MCF 10A (cell line): ENCODE measurements around the gene GASK1B. TPM values are rescaled to one million over a fixed set of nuclear protein-coding genes. Genes with fewer than 3 reads are reported as not detected.
A peak's percentile ranks its signal among the peaks of the same experiment; 100 is the strongest.

ENCODE experiments used
- BruUV-seq: library from RNA; stranded (reverse); fragments of 400-500 nt; replicated peaks from 2 replicates; lab custom pipeline; 2021; lab: Mats Ljungman, UMichigan
- CTCF ChIA-PET: fragments of 300-600 bp; sonication (Branson Sonifier 250); formaldehyde crosslinking; extraction: SDS; loops from one replicate; lab custom pipeline; 2021; ENCODE audit warnings: antibody characterized with exemption, inconsistent platforms; lab: Yijun Ruan, JAX
- POLR2A ChIA-PET: fragments of 300-600, 350-650 bp; sonication (Branson Sonifier 250); formaldehyde crosslinking; extraction: SDS; loops from one replicate; lab custom pipeline; 2020; ENCODE audit warnings: antibody characterized with exemption, inconsistent platforms; lab: Yijun Ruan, JAX
- DNase-seq: peaks from one replicate; pipeline ENCODE4 v3.0.0-alpha.2; 2018; ENCODE audit not compliant: unreplicated experiment
- H3K27ac Mint-ChIP-seq: one replicate; pipeline ENCODE4 v1.8.0; 2022; ENCODE audit warnings: mild to moderate bottlenecking, low read depth, mixed read lengths; ENCODE audit not compliant: unreplicated experiment
- H3K27me3 Mint-ChIP-seq: one replicate; pipeline ENCODE4 v1.8.0; 2022; ENCODE audit warnings: mixed read lengths; ENCODE audit not compliant: insufficient read depth, unreplicated experiment
- H3K36me3 Mint-ChIP-seq: one replicate; pipeline ENCODE4 v1.8.0; 2022; ENCODE audit warnings: mild to moderate bottlenecking, moderate library complexity, mixed read lengths; ENCODE audit not compliant: insufficient read depth, unreplicated experiment
- H3K4me1 Mint-ChIP-seq: one replicate; pipeline ENCODE4 v1.8.0; 2022; ENCODE audit warnings: mixed read lengths; ENCODE audit not compliant: insufficient read depth, unreplicated experiment
- H3K4me3 Mint-ChIP-seq: one replicate; pipeline ENCODE4 v1.8.0; 2022; ENCODE audit warnings: mild to moderate bottlenecking, moderate library complexity, mixed read lengths; ENCODE audit not compliant: unreplicated experiment
- H3K9me3 Mint-ChIP-seq: one replicate; pipeline ENCODE4 v1.8.0; 2022; ENCODE audit warnings: mixed read lengths; ENCODE audit not compliant: unreplicated experiment
- intact Hi-C: fragments of 100-400 bp; cut with micrococcal nuclease; formaldehyde crosslinking; loops from 2 replicates; pipeline ENCODE4 v1.14.1; 2022
- total RNA-seq: library from RNA; stranded (reverse); gene quantifications from 2 replicates; pipeline ENCODE4 v1.2.3, GENCODE V29; 2022
- TF ChIP-seq, protein P1 (sequence below): fragments of 200-600 bp; IDR thresholded peaks from one replicate; pipeline ENCODE4 v1.8.0; 2022; ENCODE audit warnings: antibody characterized with exemption, mild to moderate bottlenecking; ENCODE audit not compliant: unreplicated experiment

The GASK1B gene
- total RNA-seq, 1 experiment from 2014 or later, result 9.7 TPM

DNA sequence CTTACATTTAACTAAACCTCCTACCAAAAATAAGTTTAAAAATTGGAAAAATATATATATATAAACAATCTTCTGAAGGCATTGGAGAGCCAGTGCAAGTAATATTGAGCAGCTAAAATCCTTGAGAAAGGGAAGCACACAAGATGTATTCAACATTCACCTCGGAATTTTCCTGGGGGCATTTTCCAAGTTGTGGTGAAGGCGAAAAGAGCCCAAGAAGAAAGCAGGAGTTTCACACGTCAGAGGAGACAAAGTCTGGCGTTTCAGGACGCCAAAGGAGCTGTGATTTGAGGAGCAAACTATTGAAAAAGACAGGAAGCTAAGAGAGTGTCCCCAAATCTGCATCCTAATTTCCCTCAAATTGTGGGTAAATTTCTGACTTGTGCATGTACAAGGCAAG lies 9.1 kb upstream of the GASK1B start:
- ChIA-PET POLR2A (interaction anchor here (0.6 to 0.9 kb wide), 2 partner anchors 46 to 409 kb away, joined by 3 to 4 read pairs; no protein-coding TSS in a partner anchor), CTCF (interaction anchor here (0.6 to 4.8 kb wide), 4 partner anchors 11 to 139 kb away, joined by 3 to 28 read pairs (median 10); no protein-coding TSS in a partner anchor)
- no peak for DNase-seq
- no peak overlapping the region for H3K27ac Mint-ChIP-seq
- H3K4me3 Mint-ChIP-seq, result no peak overlapping the region
- peaks cover 2% of the 10 kb centered on the region for H3K4me1 Mint-ChIP-seq
- intact Hi-C loops, result no loop called here
- BruUV-seq, result no TSS peak
- no peaks in the 10 kb centered on the region for H3K27me3 Mint-ChIP-seq
- no peaks in the 10 kb centered on the region for H3K9me3 Mint-ChIP-seq
- TF ChIP-seq, protein P1, sequence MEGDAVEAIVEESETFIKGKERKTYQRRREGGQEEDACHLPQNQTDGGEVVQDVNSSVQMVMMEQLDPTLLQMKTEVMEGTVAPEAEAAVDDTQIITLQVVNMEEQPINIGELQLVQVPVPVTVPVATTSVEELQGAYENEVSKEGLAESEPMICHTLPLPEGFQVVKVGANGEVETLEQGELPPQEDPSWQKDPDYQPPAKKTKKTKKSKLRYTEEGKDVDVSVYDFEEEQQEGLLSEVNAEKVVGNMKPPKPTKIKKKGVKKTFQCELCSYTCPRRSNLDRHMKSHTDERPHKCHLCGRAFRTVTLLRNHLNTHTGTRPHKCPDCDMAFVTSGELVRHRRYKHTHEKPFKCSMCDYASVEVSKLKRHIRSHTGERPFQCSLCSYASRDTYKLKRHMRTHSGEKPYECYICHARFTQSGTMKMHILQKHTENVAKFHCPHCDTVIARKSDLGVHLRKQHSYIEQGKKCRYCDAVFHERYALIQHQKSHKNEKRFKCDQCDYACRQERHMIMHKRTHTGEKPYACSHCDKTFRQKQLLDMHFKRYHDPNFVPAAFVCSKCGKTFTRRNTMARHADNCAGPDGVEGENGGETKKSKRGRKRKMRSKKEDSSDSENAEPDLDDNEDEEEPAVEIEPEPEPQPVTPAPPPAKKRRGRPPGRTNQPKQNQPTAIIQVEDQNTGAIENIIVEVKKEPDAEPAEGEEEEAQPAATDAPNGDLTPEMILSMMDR, result no peak
- peaks cover 12% of the 10 kb centered on the region for H3K36me3 Mint-ChIP-seq

DNA sequence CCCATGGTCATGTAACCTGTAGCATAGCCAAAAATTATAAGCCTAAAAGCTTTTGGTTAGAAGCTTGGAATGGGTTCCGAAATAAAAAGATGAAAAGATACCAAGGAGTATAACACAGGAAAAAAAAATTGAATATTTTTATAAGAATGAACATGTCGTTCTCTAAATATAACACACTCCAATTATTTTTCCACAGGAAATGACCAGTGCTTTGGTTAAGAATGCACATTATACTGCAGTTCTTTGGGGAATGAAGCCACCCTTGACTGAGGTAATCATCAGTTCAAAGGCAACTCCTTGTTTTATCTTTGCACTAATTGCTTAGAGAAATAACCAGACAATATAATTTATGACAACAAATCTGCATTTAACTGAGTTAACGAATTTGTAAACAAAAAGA lies 6.6 kb upstream of the GASK1B start:
- DNase-seq, result no peak
- Mint-ChIP-seq H3K27me3 (no peaks in the 10 kb centered on the region), H3K36me3 (peaks cover 17% of the 10 kb centered on the region), H3K9me3 (no peaks in the 10 kb centered on the region), H3K4me1 (peaks cover 13% of the 10 kb centered on the region), H3K27ac (no peak overlapping the region), H3K4me3 (no peak overlapping the region)
- POLR2A ChIA-PET, result interaction anchor here (0.6 kb wide), 1 partner anchor 1366 kb away, joined by 3 read pairs; no protein-coding TSS in a partner anchor
- TF ChIP-seq, protein P1, result no peak
- CTCF ChIA-PET, result interaction anchor here (0.7 to 1.3 kb wide), 2 partner anchors 13 to 444 kb away, joined by 3 to 9 read pairs; no protein-coding TSS in a partner anchor
- no TSS peak for BruUV-seq
- intact Hi-C loops, result no loop called here

DNA sequence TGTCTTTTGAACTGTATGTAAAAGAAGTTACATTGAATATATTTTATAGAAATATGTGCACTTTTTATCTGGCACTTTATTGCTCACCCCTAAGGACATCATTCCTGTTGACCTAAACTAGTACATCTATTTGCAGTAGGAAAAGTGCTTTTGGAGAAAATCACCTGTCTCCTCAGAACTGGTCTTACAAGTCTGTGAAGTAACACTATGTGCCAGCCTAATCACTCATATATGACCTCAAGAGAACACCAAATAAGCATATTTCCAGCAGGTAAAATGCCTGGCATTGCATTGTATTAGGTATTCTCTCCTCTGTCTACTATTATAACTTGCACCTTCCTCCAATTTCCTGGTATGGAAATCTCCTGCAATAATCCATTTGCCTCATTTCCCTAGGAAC lies 4.0 kb upstream of the GASK1B start:
- Mint-ChIP-seq H3K4me1 (peaks cover 26% of the 10 kb centered on the region), H3K4me3 (no peak overlapping the region), H3K27me3 (no peaks in the 10 kb centered on the region), H3K9me3 (no peaks in the 10 kb centered on the region), H3K36me3 (peaks cover 17% of the 10 kb centered on the region), H3K27ac (no peak overlapping the region)
- POLR2A ChIA-PET, result interaction anchor here (1.0 kb wide), 1 partner anchor 19 kb away, joined by 3 read pairs; no protein-coding TSS in a partner anchor
- intact Hi-C loops, result no loop called here
- BruUV-seq, result no TSS peak
- TF ChIP-seq, protein P1, result no peak
- DNase-seq, result no peak
- CTCF ChIA-PET, result interaction anchor here (1.4 kb wide), 1 partner anchor 179 kb away, joined by 3 read pairs; no protein-coding TSS in a partner anchor

DNA sequence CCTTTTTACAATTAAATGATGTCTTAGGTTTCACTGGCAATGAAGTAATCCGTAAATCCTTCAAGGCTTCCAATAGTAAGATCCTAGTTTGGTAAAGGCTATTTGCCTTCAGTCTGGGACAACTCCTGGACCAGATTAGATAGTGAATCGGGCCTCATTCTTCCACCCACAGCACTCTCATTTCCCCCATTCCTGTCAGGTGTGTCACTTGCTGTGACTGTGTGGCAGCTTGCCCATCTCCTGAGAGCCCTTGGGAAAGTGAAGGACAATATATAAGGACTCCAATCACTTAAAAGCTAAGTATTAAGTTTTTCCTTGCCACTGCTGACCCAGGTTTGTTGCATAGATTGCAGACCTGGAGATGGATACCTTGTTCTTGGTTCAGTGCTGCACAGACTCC lies 3.3 kb upstream of the GASK1B start:
- no peaks in the 10 kb centered on the region for H3K27me3 Mint-ChIP-seq
- H3K4me3 Mint-ChIP-seq, result no peak overlapping the region
- H3K27ac Mint-ChIP-seq, result no peak overlapping the region
- peaks cover 27% of the 10 kb centered on the region for H3K4me1 Mint-ChIP-seq
- ChIA-PET CTCF (interaction anchor here (0.6 to 0.7 kb wide), 3 partner anchors 143 to 568 kb away, joined by 3 to 4 read pairs (median 3); no protein-coding TSS in a partner anchor), POLR2A (interaction anchor here (1.0 kb wide), 1 partner anchor 20 kb away, joined by 3 read pairs; no protein-coding TSS in a partner anchor)
- intact Hi-C loops, result no loop called here
- peaks cover 17% of the 10 kb centered on the region for H3K36me3 Mint-ChIP-seq
- no TSS peak for BruUV-seq
- no peaks in the 10 kb centered on the region for H3K9me3 Mint-ChIP-seq
- TF ChIP-seq, protein P1, result no peak
- peak; percentile 24 for DNase-seq
